ENCODE data around the gene GRPEL1.

Gene GRPEL1

DNA sequence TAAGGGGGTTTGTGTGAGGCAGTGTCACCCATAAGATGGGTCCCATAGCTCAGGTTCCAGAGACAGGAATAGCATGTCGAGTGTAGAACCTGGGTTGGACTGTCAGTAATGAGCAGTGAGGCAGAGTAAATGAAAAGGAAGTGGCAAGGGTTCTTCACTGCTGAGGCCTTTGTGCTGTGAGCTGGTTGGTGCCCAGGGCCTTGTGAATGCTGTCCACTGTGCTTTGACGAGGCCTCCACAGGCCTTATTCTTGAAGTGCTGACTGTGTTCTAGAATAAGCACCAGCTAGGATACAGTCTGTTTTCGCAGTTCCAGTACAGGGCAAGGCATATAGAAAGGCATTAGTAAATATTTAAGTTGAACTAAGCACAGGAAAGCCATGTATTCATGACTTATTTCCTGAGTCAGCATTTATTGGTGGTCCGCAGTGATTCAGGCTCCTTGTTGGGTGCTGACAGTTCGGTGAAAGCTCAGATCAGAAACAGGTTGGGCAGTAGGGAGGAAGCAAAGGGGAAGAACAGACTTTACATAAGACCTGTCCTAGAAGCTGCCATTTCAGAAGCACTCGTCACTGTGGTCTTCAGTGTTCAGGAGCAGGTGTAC lies 50.3 kb downstream of the GRPEL1 start:
- Histone ChIP-seq H3K4me2 (ENCODE audit: low read length) (no peak overlapping the region), H3K79me2 (ENCODE audit: low read length) (no peaks in the 10 kb centered on the region), H3K27ac (ENCODE audit: low read length) (no peak overlapping the region), H3K4me1 (ENCODE audit: low read length) (peaks cover 16% of the 10 kb centered on the region), H3K27me3 (ENCODE audit: low read depth, low read length) (no peaks in the 10 kb centered on the region), H3K4me3 (ENCODE audit: low read length) (no peak overlapping the region), H3K36me3 (replicated peaks; ENCODE audit: low read depth, low read length) (peaks cover 20% of the 10 kb centered on the region), H4K20me1 (ENCODE audit: insufficient read depth, low read length) (no peaks in the 10 kb centered on the region), H3K9me3 (ENCODE audit: insufficient read depth, low read length) (no peaks in the 10 kb centered on the region), H3K9ac (ENCODE audit: low read length) (no peak overlapping the region), H2AFZ (ENCODE audit: low read depth, low read length) (no peak overlapping the region)
- no peak for TF ChIP-seq EZH2phosphoT487 (IDR thresholded peaks at IDR 0.05; ENCODE audit: low read depth)
- TF ChIP-seq, protein P1, sequence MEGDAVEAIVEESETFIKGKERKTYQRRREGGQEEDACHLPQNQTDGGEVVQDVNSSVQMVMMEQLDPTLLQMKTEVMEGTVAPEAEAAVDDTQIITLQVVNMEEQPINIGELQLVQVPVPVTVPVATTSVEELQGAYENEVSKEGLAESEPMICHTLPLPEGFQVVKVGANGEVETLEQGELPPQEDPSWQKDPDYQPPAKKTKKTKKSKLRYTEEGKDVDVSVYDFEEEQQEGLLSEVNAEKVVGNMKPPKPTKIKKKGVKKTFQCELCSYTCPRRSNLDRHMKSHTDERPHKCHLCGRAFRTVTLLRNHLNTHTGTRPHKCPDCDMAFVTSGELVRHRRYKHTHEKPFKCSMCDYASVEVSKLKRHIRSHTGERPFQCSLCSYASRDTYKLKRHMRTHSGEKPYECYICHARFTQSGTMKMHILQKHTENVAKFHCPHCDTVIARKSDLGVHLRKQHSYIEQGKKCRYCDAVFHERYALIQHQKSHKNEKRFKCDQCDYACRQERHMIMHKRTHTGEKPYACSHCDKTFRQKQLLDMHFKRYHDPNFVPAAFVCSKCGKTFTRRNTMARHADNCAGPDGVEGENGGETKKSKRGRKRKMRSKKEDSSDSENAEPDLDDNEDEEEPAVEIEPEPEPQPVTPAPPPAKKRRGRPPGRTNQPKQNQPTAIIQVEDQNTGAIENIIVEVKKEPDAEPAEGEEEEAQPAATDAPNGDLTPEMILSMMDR (IDR thresholded peaks at IDR 0.05; ENCODE audit: low read depth, low read length) = no peak

GRCh38 chr4:7016512-7016911 lies 51.4 kb downstream of the GRPEL1 start:
- Histone ChIP-seq H3K27me3 (ENCODE audit: low read depth, low read length) (no peaks in the 10 kb centered on the region), H3K9me3 (ENCODE audit: insufficient read depth, low read length) (no peaks in the 10 kb centered on the region), H3K4me1 (ENCODE audit: low read length) (peaks cover 16% of the 10 kb centered on the region), H2AFZ (ENCODE audit: low read depth, low read length) (no peak overlapping the region), H3K4me2 (ENCODE audit: low read length) (no peak overlapping the region), H3K27ac (ENCODE audit: low read length) (no peak overlapping the region), H3K79me2 (ENCODE audit: low read length) (no peaks in the 10 kb centered on the region), H3K36me3 (replicated peaks; ENCODE audit: low read depth, low read length) (peaks cover 20% of the 10 kb centered on the region), H3K4me3 (ENCODE audit: low read length) (no peak overlapping the region), H3K9ac (ENCODE audit: low read length) (no peak overlapping the region), H4K20me1 (ENCODE audit: insufficient read depth, low read length) (no peaks in the 10 kb centered on the region)
- TF ChIP-seq, protein P1 (IDR thresholded peaks at IDR 0.05; ENCODE audit: low read depth, low read length) = no peak
- TF ChIP-seq EZH2phosphoT487 (IDR thresholded peaks at IDR 0.05; ENCODE audit: low read depth) = no peak

- H4K20me1 ChIP-seq (ENCODE audit: insufficient read depth, low read length) = no peaks in the 10 kb centered on the region
- no peak overlapping the region for H3K4me3 ChIP-seq (ENCODE audit: low read length)
- peaks cover 23% of the 10 kb centered on the region for H3K36me3 ChIP-seq (replicated peaks; ENCODE audit: low read depth, low read length)
- no peak overlapping the region for H2AFZ ChIP-seq (ENCODE audit: low read depth, low read length)
- no peaks in the 10 kb centered on the region for H3K27me3 ChIP-seq (ENCODE audit: low read depth, low read length)
- H3K4me1 ChIP-seq (ENCODE audit: low read length) = peaks cover 16% of the 10 kb centered on the region
- no peaks in the 10 kb centered on the region for H3K9me3 ChIP-seq (ENCODE audit: insufficient read depth, low read length)
- H3K9ac ChIP-seq (ENCODE audit: low read length) = no peak overlapping the region
- TF ChIP-seq, protein P1 (IDR thresholded peaks at IDR 0.05; ENCODE audit: low read depth, low read length) = no peak
- TF ChIP-seq EZH2phosphoT487 (IDR thresholded peaks at IDR 0.05; ENCODE audit: low read depth) = no peak
- no peaks in the 10 kb centered on the region for H3K79me2 ChIP-seq (ENCODE audit: low read length)
- no peak overlapping the region for H3K27ac ChIP-seq (ENCODE audit: low read length)
- H3K4me2 ChIP-seq (ENCODE audit: low read length) = no peak overlapping the region
Measured at GRCh38 chr4:7016086-7016485, 51.8 kb downstream of the GRPEL1 start.

- Histone ChIP-seq H3K27me3 (ENCODE audit: low read depth, low read length) (no peaks in the 10 kb centered on the region), H3K27ac (ENCODE audit: low read length) (no peak overlapping the region), H3K79me2 (ENCODE audit: low read length) (no peaks in the 10 kb centered on the region), H3K9me3 (ENCODE audit: insufficient read depth, low read length) (no peaks in the 10 kb centered on the region), H3K36me3 (replicated peaks; ENCODE audit: low read depth, low read length) (peaks cover 29% of the 10 kb centered on the region), H2AFZ (ENCODE audit: low read depth, low read length) (no peak overlapping the region), H3K4me3 (ENCODE audit: low read length) (no peak overlapping the region), H3K4me1 (ENCODE audit: low read length) (peaks cover 16% of the 10 kb centered on the region), H3K4me2 (ENCODE audit: low read length) (no peak overlapping the region), H3K9ac (ENCODE audit: low read length) (no peak overlapping the region), H4K20me1 (ENCODE audit: insufficient read depth, low read length) (no peaks in the 10 kb centered on the region)
- TF ChIP-seq, protein P1 (IDR thresholded peaks at IDR 0.05; ENCODE audit: low read depth, low read length) = no peak
- no peak for TF ChIP-seq EZH2phosphoT487 (IDR thresholded peaks at IDR 0.05; ENCODE audit: low read depth)
Measured at GRCh38 chr4:7015383-7016035, 52.4 kb downstream of the GRPEL1 start.
